GM10847 (cell line): ENCODE data around the gene ARL4D.

Source experiments
- POLR2A ChIP-seq: IDR thresholded peaks from 2 replicates; pipeline ENCODE4 v1.6.1; 2011; ENCODE audit not compliant: insufficient read length; ENCODE audit errors: extremely low read depth

ARL4D gene

DNA sequence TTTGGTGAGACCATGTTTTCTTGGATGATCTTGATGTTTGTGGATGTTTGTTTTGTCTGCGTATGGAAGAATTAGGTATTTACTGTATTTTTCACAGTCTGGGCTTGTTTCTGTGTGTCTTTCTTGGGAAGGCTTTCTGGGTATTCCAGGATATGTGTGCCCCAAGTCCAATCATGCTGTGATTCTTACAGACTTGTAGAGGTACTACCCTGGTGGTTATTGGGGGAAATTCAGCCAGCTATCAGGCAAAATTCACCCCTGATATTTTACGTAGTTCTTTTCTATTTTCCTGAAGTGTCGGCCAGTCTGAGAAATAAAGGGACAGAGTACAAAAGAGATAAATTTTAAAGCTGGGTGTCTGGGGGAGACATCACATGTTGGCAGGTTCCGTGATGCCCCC, 33.4 kb upstream of the ARL4D start:
- no peak for TF ChIP-seq POLR2A

- TF ChIP-seq POLR2A, result no peak
Observed at GRCh38 chr17:43366891-43367736, 31.7 kb upstream of the ARL4D start.

DNA sequence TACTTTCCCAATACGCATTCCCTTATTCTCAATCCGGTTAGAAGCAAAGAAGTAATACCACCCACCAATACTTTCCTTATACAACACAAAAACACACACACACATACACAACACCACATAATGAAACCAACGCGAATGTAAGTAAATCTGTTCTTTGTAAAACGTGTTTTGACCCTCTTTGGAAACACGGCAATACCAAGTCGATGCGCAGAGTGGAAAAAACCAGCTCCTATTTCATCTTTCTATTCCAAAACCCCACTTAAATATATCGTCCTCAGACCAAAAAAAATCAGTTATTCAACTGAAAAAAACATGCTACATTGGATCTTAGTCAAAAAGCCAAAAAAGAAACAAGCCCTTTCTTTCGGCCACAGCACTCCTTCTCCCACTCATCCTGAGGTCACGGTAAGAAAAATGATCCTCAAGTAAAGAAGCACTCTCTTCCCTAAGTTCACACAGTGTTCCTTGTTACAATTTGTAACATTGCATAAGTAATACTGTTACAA, 31.0 kb upstream of the ARL4D start:
- peak; percentile 97 for TF ChIP-seq POLR2A

DNA sequence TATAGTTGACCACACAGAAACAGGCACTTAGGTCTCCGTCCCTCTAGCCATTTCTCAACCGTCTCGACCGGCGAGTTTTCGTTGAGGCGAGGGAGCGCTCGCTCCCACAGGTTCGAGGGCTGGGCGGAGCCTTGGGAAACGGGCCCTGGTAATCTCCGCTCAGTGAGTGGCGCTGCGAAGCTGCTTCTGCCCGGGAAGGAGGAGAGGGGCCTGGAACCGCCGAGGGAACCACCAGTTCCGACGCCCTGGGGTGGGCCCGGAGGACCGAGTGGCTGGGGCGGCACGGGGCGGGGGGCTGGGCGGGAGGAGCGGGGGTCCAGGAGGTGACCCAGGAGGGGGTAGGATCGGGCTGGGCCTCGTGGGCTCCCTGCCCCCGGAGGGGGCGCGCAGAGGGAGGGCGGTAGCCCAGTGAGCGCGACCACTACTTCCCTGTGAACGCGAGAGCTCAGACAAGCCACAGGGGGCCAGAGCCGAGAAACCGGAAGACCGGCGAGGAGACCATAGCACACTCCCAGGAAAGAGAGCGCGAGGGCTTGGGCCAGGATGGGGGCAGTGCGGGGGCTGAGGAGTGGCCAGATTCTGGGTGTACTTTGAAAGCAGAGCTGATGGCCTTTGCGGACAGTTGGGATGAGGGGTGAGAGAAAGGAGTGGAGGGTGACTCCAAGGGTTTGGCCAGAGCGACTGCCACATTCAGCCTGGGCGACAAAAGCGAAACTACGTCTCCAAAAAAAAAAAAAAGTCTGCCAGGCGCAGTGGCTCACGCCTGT, 29.9 kb upstream of the ARL4D start:
- TF ChIP-seq POLR2A, result no peak

DNA sequence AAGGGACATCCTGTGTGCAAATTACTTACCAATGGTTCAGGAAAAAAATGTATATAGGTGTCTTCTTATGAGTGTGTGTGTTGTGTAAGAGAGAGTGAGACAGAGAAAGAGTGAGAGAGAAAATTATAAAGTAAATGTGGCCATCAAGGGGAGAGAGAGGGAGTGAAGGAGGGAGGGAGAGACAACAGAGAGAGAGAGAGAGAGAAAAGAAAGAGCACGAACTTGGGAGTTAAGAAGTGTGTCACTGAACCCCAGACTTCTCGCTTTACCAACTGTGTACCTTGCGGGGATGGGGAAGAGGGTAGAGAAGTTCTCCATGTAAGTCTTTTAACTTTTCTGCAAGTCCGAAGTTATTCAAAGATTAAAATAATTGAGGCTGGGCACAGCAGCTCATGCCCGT, 28.8 kb upstream of the ARL4D start:
- TF ChIP-seq POLR2A, result no peak

GRCh38 chr17:43371227-43371821, 27.5 kb upstream of the ARL4D start:
- no peak for TF ChIP-seq POLR2A

DNA sequence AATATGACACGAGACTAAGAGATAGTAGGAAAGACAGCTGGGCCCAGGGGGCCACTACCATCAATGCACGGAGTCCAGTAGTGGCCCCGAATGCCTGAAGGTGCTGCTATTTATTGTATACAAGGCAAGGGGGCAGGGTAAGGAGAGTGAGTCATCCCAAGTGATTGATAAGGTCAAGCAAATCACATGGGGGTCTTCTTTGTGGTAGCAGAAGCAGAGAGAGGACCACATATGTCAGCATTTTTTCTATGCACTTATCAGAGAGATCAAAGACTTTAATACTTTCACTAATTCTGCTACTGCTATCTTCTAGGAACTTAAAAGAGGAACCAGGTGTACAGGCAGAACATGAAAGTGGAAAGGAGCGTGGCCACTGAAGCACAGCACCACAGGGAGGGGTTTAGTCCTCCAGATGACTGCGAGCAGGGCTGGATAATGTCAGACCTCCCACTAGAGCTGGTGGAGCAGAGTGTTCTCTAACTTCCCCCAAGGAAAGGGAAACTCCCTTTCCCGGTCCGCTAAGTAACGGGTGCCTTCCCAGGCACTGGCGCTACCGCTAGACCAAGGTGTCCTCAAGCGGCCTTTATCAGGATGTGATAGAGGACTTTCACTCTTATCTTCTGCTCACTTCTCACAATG, 26.4 kb upstream of the ARL4D start:
- no peak for TF ChIP-seq POLR2A

GRCh38 chr17:43373356-43373755, 25.4 kb upstream of the ARL4D start:
- TF ChIP-seq POLR2A, result no peak

GRCh38 chr17:43377056-43377810, 21.6 kb upstream of the ARL4D start:
- no peak for TF ChIP-seq POLR2A

DNA sequence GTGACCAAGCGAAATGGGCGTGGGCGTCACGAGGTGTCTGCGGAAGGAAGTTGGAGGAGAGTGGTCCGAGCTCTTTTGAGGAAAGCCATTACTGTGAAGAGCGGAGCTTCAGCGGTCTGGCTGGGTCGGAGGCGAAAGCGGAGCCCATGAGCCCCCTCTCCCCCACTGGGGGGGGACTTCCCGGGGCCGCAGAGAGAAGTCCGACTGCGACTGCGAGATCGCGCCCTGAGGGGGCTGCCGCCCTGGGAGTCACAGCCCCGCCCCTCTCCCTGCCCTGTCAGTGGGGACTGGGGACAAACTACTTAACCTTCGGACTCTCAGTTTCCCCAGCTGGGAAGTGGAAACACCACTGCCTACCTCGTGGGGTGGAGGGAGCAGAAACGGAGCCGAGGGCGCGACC, 20.0 kb upstream of the ARL4D start:
- no peak for TF ChIP-seq POLR2A

DNA sequence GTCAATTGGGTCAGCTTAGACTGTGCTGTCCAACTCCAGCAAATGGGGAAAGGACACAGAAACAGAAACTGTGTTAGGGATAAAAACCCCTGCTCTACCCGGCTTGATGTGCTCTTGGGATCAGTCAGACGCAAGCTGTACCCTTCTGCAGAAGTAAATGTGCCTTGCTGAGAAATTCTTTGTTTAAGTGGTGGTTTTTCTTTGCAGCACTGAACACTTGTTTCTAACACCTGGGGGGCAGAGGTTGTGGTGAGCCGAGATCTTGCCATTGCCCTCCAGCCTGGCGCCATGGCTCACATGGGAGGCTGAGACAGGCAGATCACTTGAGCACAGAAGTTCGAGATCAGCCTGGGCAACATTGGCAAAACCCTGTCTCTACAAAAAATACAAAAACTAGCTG, 18.5 kb upstream of the ARL4D start:
- no peak for TF ChIP-seq POLR2A

DNA sequence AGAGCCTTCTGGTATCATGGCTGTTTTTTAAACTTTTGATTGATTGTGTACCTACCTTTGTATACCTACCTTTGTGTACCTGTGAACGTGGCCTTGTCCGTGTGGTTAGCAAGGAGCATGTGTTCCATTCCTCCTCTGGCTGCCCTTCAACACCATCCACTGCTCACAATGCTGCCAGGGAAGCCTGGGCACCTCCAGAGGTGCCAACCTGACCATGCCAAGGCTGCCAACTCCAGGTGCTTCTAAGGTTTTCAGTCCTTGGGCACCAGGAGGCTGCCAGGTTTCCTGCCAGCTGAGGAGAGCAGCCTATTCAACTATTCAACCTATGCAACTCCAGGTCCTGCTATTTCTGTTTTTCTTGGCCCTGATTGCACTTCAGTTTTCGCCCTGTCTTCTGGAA, 17.6 kb upstream of the ARL4D start:
- TF ChIP-seq POLR2A, result no peak

DNA sequence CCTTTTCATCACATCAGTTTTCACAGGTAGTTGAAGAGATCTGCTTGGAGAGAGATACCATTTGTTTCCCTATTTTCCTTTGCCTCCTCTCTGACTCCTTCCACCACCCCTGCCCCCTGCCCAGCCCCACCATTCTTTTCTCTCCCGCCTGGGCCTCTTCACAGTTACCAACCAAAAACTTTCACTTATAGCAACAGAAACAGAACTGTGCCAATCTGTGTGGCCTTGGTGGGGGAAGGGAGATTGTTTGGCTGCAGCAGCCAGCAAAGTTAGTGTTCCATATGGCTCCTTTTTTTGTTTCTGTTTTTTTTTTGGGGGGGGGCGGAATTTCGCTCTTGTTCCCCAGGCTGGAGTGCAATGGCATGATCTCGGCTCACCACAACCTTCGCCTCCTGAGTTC, 17.2 kb upstream of the ARL4D start:
- no peak for TF ChIP-seq POLR2A

- no peak for TF ChIP-seq POLR2A
Observed at GRCh38 chr17:43382776-43383175, 16.0 kb upstream of the ARL4D start.

GRCh38 chr17:43383372-43383771, 15.4 kb upstream of the ARL4D start:
- TF ChIP-seq POLR2A, result no peak
